Measurements from ENCODE around the gene HPS1. TPM values are rescaled to one million over a fixed set of nuclear protein-coding genes. Genes with fewer than 3 reads are reported as not detected.

HPS1 gene
- total RNA-seq, 2 donors from 2014 or later = 39.6 to 43.3 TPM

DNA sequence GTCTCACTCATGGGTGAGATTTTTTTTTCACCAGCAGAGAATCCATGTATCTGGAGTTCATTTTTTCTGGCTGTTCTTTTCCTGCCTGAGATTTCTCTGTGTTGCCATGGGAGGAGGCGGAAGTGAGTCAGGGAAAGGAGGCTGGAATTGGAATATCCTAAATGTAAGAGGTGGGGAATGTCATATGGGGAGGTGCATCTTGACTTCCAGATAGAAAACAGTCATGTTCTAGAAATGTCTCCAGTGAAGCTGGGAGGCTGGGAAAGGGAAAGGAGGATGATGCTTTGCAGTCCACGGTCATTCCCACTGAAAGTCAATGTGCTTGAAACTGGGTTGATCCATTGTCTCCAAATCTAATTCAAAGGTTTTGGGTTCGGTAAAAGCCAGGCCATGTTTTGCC lies 39.7 kb upstream of the HPS1 start:
- Mint-ChIP-seq H3K27ac (no peak overlapping the region), H3K4me3 (no peak overlapping the region), H3K27me3 (ENCODE audit: insufficient read depth) (peaks cover 2% of the 10 kb centered on the region), H3K4me1 (no peaks in the 10 kb centered on the region), H3K36me3 (ENCODE audit: low read depth) (no peaks in the 10 kb centered on the region), H3K9me3 (peaks cover 6% of the 10 kb centered on the region)
- no peak for DNase-seq
- TF ChIP-seq, protein P1, sequence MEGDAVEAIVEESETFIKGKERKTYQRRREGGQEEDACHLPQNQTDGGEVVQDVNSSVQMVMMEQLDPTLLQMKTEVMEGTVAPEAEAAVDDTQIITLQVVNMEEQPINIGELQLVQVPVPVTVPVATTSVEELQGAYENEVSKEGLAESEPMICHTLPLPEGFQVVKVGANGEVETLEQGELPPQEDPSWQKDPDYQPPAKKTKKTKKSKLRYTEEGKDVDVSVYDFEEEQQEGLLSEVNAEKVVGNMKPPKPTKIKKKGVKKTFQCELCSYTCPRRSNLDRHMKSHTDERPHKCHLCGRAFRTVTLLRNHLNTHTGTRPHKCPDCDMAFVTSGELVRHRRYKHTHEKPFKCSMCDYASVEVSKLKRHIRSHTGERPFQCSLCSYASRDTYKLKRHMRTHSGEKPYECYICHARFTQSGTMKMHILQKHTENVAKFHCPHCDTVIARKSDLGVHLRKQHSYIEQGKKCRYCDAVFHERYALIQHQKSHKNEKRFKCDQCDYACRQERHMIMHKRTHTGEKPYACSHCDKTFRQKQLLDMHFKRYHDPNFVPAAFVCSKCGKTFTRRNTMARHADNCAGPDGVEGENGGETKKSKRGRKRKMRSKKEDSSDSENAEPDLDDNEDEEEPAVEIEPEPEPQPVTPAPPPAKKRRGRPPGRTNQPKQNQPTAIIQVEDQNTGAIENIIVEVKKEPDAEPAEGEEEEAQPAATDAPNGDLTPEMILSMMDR (conservative IDR thresholded peaks at IDR 0.05) = no peak
- Histone ChIP-seq H3K27ac (ENCODE audit: low read depth, low read length) (no peak overlapping the region), H3K4me3 (ENCODE audit: low read length) (no peak overlapping the region), H3K4me1 (ENCODE audit: control insufficient read depth, insufficient read depth, low read length) (no peaks in the 10 kb centered on the region), H3K9ac (ENCODE audit: extremely low read depth, low read length, poor library complexity, severe bottlenecking) (no peak overlapping the region), H3K36me3 (ENCODE audit: control insufficient read depth, insufficient read depth, low read length) (no peaks in the 10 kb centered on the region), H3K27me3 (ENCODE audit: control insufficient read depth, insufficient read depth, low read length, poor library complexity, severe bottlenecking) (no peaks in the 10 kb centered on the region), H3K9me3 (ENCODE audit: control insufficient read depth, low read length) (peaks cover 10% of the 10 kb centered on the region)
- WGBS, 2 experiments (ENCODE audit: insufficient coverage in 1 of 2, insufficient read length in 1 of 2) = 86 to 90% methylated on average over 2 to 3 of the region's 3 CpGs

- H3K27ac Mint-ChIP-seq = no peak overlapping the region
These were observed 39.2 kb upstream of the HPS1 start for GRCh38 chr10:98485959-98486358.

GRCh38 chr10:98483658-98484057 lies 36.9 kb upstream of the HPS1 start:
- H3K4me1 Mint-ChIP-seq = no peaks in the 10 kb centered on the region
- H3K36me3 Mint-ChIP-seq (ENCODE audit: low read depth) = no peaks in the 10 kb centered on the region
- no peak overlapping the region for H3K27ac Mint-ChIP-seq
- Histone ChIP-seq H3K9me3 (ENCODE audit: control insufficient read depth, low read length) (peaks cover 10% of the 10 kb centered on the region), H3K4me3 (ENCODE audit: low read length) (no peak overlapping the region), H3K4me1 (ENCODE audit: control insufficient read depth, insufficient read depth, low read length) (no peaks in the 10 kb centered on the region), H3K27ac (ENCODE audit: low read depth, low read length) (no peak overlapping the region), H3K9ac (ENCODE audit: extremely low read depth, low read length, poor library complexity, severe bottlenecking) (no peak overlapping the region), H3K27me3 (ENCODE audit: control insufficient read depth, insufficient read depth, low read length, poor library complexity, severe bottlenecking) (no peaks in the 10 kb centered on the region), H3K36me3 (ENCODE audit: control insufficient read depth, insufficient read depth, low read length) (no peaks in the 10 kb centered on the region)
- TF ChIP-seq, protein P1 (conservative IDR thresholded peaks at IDR 0.05) = no peak
- no peak for DNase-seq
- H3K27me3 Mint-ChIP-seq (ENCODE audit: insufficient read depth) = peaks cover 2% of the 10 kb centered on the region
- peaks cover 8% of the 10 kb centered on the region for H3K9me3 Mint-ChIP-seq
- no peak overlapping the region for H3K4me3 Mint-ChIP-seq

More at GRCh38 chr10:98485959-98486358, 39.2 kb upstream of the HPS1 start:
- WGBS, 2 experiments (ENCODE audit: insufficient coverage in 1 of 2, insufficient read length in 1 of 2) = 67 to 84% methylated on average over 1 to 2 of the region's 2 CpGs
- peaks cover 6% of the 10 kb centered on the region for H3K9me3 Mint-ChIP-seq
- no peaks in the 10 kb centered on the region for H3K36me3 Mint-ChIP-seq (ENCODE audit: low read depth)
- TF ChIP-seq, protein P1 (conservative IDR thresholded peaks at IDR 0.05) = peak; percentile 29
- Histone ChIP-seq H3K36me3 (ENCODE audit: control insufficient read depth, insufficient read depth, low read length) (no peaks in the 10 kb centered on the region), H3K4me3 (ENCODE audit: low read length) (no peak overlapping the region), H3K9ac (ENCODE audit: extremely low read depth, low read length, poor library complexity, severe bottlenecking) (no peak overlapping the region), H3K9me3 (ENCODE audit: control insufficient read depth, low read length) (peaks cover 10% of the 10 kb centered on the region), H3K27me3 (ENCODE audit: control insufficient read depth, insufficient read depth, low read length, poor library complexity, severe bottlenecking) (no peaks in the 10 kb centered on the region), H3K4me1 (ENCODE audit: control insufficient read depth, insufficient read depth, low read length) (no peaks in the 10 kb centered on the region), H3K27ac (ENCODE audit: low read depth, low read length) (no peak overlapping the region)
- peaks cover 2% of the 10 kb centered on the region for H3K27me3 Mint-ChIP-seq (ENCODE audit: insufficient read depth)
- no peak overlapping the region for H3K4me3 Mint-ChIP-seq
- DNase-seq = no peak
- no peaks in the 10 kb centered on the region for H3K4me1 Mint-ChIP-seq

Measured in endodermal cell (in vitro differentiated cells).